ENCODE data around the gene ZNF385D.

ZNF385D gene

GRCh38 chr3:21750831-21751391 is at the start of gene ZNF385D:
Gene ZNF385D, minus strand, starts transcription at chr3:21751210. Its CDS starts 294 bp downstream, at chr3:21750916.
- DNase-seq (ENCODE audit: low read depth), result no peak

GRCh38 chr3:21798356-21799088 is 47.5 kb upstream of the ZNF385D start:
- no peak for DNase-seq (ENCODE audit: low read depth)
- no peak for TF ChIP-seq MYC (IDR thresholded peaks at IDR 0.05; ENCODE audit: low read depth, low read length)
- H3K4me3 ChIP-seq (ENCODE audit: low read depth, low read length), result no peak overlapping the region

More at GRCh38 chr3:21750831-21751391, at the start of gene ZNF385D:
- H3K4me3 ChIP-seq (ENCODE audit: low read depth, low read length), result no peak within 1 kb of the TSS
- TF ChIP-seq MAX (IDR thresholded peaks at IDR 0.05; ENCODE audit: low read depth, low read length), result no peak
- TF ChIP-seq MYC (IDR thresholded peaks at IDR 0.05; ENCODE audit: low read depth, low read length), result no peak
- no peak for TF ChIP-seq POLR2A (IDR thresholded peaks at IDR 0.05; ENCODE audit: extremely low read depth, insufficient read length)
- TF ChIP-seq CTCF (IDR thresholded peaks at IDR 0.05; ENCODE audit: low read depth, low read length), result no peak

- no peak for TF ChIP-seq MAX (IDR thresholded peaks at IDR 0.05; ENCODE audit: low read depth, low read length)
- TF ChIP-seq CTCF (IDR thresholded peaks at IDR 0.05; ENCODE audit: low read depth, low read length), result no peak
- no peak for DNase-seq (ENCODE audit: low read depth)
- no peak overlapping the region for H3K4me3 ChIP-seq (ENCODE audit: low read depth, low read length)
Measured at GRCh38 chr3:21795921-21796320, 44.9 kb upstream of the ZNF385D start.

- TF ChIP-seq MAX (IDR thresholded peaks at IDR 0.05; ENCODE audit: low read depth, low read length), result no peak
- no peak for TF ChIP-seq MYC (IDR thresholded peaks at IDR 0.05; ENCODE audit: low read depth, low read length)
- TF ChIP-seq CTCF (IDR thresholded peaks at IDR 0.05; ENCODE audit: low read depth, low read length), result no peak
- no peak for TF ChIP-seq POLR2A (IDR thresholded peaks at IDR 0.05; ENCODE audit: extremely low read depth, insufficient read length)
- no peak for DNase-seq (ENCODE audit: low read depth)
- H3K4me3 ChIP-seq (ENCODE audit: low read depth, low read length), result no peak overlapping the region
Measured at GRCh38 chr3:21795152-21795837, 44.3 kb upstream of the ZNF385D start.

GRCh38 chr3:21794291-21794690 is 43.3 kb upstream of the ZNF385D start:
- H3K4me3 ChIP-seq (ENCODE audit: low read depth, low read length), result no peak overlapping the region
- TF ChIP-seq MAX (IDR thresholded peaks at IDR 0.05; ENCODE audit: low read depth, low read length) (no peak), POLR2A (IDR thresholded peaks at IDR 0.05; ENCODE audit: extremely low read depth, insufficient read length) (no peak), CTCF (IDR thresholded peaks at IDR 0.05; ENCODE audit: low read depth, low read length) (no peak), MYC (IDR thresholded peaks at IDR 0.05; ENCODE audit: low read depth, low read length) (no peak)
- no peak for DNase-seq (ENCODE audit: low read depth)

GRCh38 chr3:21792176-21792575 is 41.2 kb upstream of the ZNF385D start:
- DNase-seq (ENCODE audit: low read depth), result no peak
- H3K4me3 ChIP-seq (ENCODE audit: low read depth, low read length), result no peak overlapping the region
- TF ChIP-seq MAX (IDR thresholded peaks at IDR 0.05; ENCODE audit: low read depth, low read length) (no peak), POLR2A (IDR thresholded peaks at IDR 0.05; ENCODE audit: extremely low read depth, insufficient read length) (no peak)

Data from NB4 (cell line).